Gastrocnemius medialis (tissue), 4 donors: Measurements from ENCODE around the gene KIF26B.

Source experiments
- CTCF ChIP-seq, 5 experiments: fragments of 450-650 bp in 3 of 5; fragments of 200-600 bp in 2 of 5; sonication (generic) in 2 of 5; IDR thresholded peaks in 4 of 5; conservative IDR thresholded peaks in 1 of 5; 1 replicate in 4 of 5; 2 replicates in 1 of 5; pipeline ENCODE4 v1.5.1; 2016 to 2019; ENCODE audit warnings: antibody characterized with exemption in 5 of 5, mild to moderate bottlenecking in 3 of 5, moderate library complexity in 3 of 5
- POLR2A ChIP-seq, 2 donors: fragments of 450-650 bp; IDR thresholded peaks; one replicate each; pipeline ENCODE4 v1.6.1; 2017; ENCODE audit warnings: antibody characterized with exemption in 2 of 2, mild to moderate bottlenecking in 2 of 2, moderate library complexity in 2 of 2

GRCh38 chr1:245641384-245641783 lies 486.6 kb downstream of the KIF26B start:
- TF ChIP-seq CTCF (IDR thresholded peaks at IDR 0.05 in 4 of 5, conservative IDR thresholded peaks at IDR 0.05 in 1 of 5) (no peak), POLR2A (IDR thresholded peaks at IDR 0.05) (no peak)
